ENCODE results near the gene PKHD1. TPM values are rescaled to one million over a fixed set of nuclear protein-coding genes. Genes with fewer than 3 reads are reported as not detected.

Gene PKHD1
- total RNA-seq, 1 donor from 2014 or later = not detected

GRCh38 chr6:52115145-52115741, 27.8 kb upstream of the PKHD1 start:
- no peak for ATAC-seq
- intact Hi-C loops (cut with micrococcal nuclease) = no loop called here
- no peak for DNase-seq

GRCh38 chr6:52109171-52109571, 21.8 kb upstream of the PKHD1 start:
- ATAC-seq (no peak), DNase-seq (no peak)
- intact Hi-C loops (cut with micrococcal nuclease) = no loop called here

GRCh38 chr6:52108128-52108527, 20.7 kb upstream of the PKHD1 start:
- intact Hi-C loops (cut with micrococcal nuclease) = no loop called here
- DNase-seq = no peak
- ATAC-seq = no peak

GRCh38 chr6:52106994-52107393, 19.6 kb upstream of the PKHD1 start:
- DNase-seq (no peak), ATAC-seq (no peak)
- intact Hi-C loops (cut with micrococcal nuclease) = no loop called here

GRCh38 chr6:52104979-52105378, 17.6 kb upstream of the PKHD1 start:
- DNase-seq (no peak), ATAC-seq (no peak)
- intact Hi-C loops (cut with micrococcal nuclease) = no loop called here

GRCh38 chr6:52103623-52104022, 16.2 kb upstream of the PKHD1 start:
- ATAC-seq = no peak
- intact Hi-C loops (cut with micrococcal nuclease) = no loop called here
- DNase-seq = no peak

GRCh38 chr6:52102405-52102804, 15.0 kb upstream of the PKHD1 start:
- DNase-seq (no peak), ATAC-seq (no peak)
- intact Hi-C loops (cut with micrococcal nuclease) = no loop called here

GRCh38 chr6:52098721-52099120, 11.3 kb upstream of the PKHD1 start:
- DNase-seq (no peak), ATAC-seq (no peak)
- intact Hi-C loops (cut with micrococcal nuclease) = no loop called here

GRCh38 chr6:52089758-52090348, 2.4 kb upstream of the PKHD1 start:
- intact Hi-C loops (cut with micrococcal nuclease) = no loop called here
- no peak for DNase-seq
- ATAC-seq = no peak

GRCh38 chr6:52086741-52087140, 672 bp downstream of the PKHD1 start:
- no peak for DNase-seq
- no peak for ATAC-seq
- intact Hi-C loops (cut with micrococcal nuclease) = no loop called here

GRCh38 chr6:52081237-52081636, 6.2 kb downstream of the PKHD1 start:
- intact Hi-C loops (cut with micrococcal nuclease) = no loop called here
- ATAC-seq (no peak), DNase-seq (no peak)

- DNase-seq = no peak
- intact Hi-C loops (cut with micrococcal nuclease) = no loop called here
- no peak for ATAC-seq
Measured at GRCh38 chr6:52077961-52078625, 9.3 kb downstream of the PKHD1 start.

GRCh38 chr6:52077180-52077884, 10.1 kb downstream of the PKHD1 start:
- intact Hi-C loops (cut with micrococcal nuclease) = no loop called here
- DNase-seq = no peak
- no peak for ATAC-seq

GRCh38 chr6:52076791-52077179, 10.6 kb downstream of the PKHD1 start:
- DNase-seq (no peak), ATAC-seq (no peak)
- intact Hi-C loops (cut with micrococcal nuclease) = no loop called here

GRCh38 chr6:52074716-52075115, 12.7 kb downstream of the PKHD1 start:
- intact Hi-C loops (cut with micrococcal nuclease) = no loop called here
- ATAC-seq = no peak
- no peak for DNase-seq

- intact Hi-C loops (cut with micrococcal nuclease) = no loop called here
- DNase-seq (no peak), ATAC-seq (no peak)
Measured at GRCh38 chr6:52074155-52074554, 13.3 kb downstream of the PKHD1 start.

- DNase-seq (no peak), ATAC-seq (no peak)
- intact Hi-C loops (cut with micrococcal nuclease) = no loop called here
Measured at GRCh38 chr6:52065621-52066020, 21.8 kb downstream of the PKHD1 start.

GRCh38 chr6:52063584-52064344, 23.6 kb downstream of the PKHD1 start:
- DNase-seq (no peak), ATAC-seq (peak; percentile 43)
- intact Hi-C loops (cut with micrococcal nuclease) = no loop called here

- DNase-seq (no peak), ATAC-seq (no peak)
- intact Hi-C loops (cut with micrococcal nuclease) = no loop called here
Measured at GRCh38 chr6:52061481-52061880, 25.9 kb downstream of the PKHD1 start.

GRCh38 chr6:52059821-52060220, 27.6 kb downstream of the PKHD1 start:
- intact Hi-C loops (cut with micrococcal nuclease) = no loop called here
- DNase-seq (no peak), ATAC-seq (no peak)
